Activated naive CD4-positive, alpha-beta T cell treated with anti-CD3 and anti-CD28 coated beads, Interleukin-2, amount 50 U/mL, for 24 hours (primary cell): ENCODE measurements around the gene TAS2R39.
"Not testable (repeated sequence)": the region's sequence is repeated elsewhere in the genome, so short reads cannot be mapped to it uniquely, and the experiment has no call there.

ENCODE experiments used
- H3K27ac Mint-ChIP-seq: one replicate; pipeline ENCODE4 v1.8.0; 2021; ENCODE audit warnings: mild to moderate bottlenecking, mixed read lengths
- H3K27me3 Mint-ChIP-seq: one replicate; pipeline ENCODE4 v1.8.0; 2021; ENCODE audit warnings: mixed read lengths
- H3K36me3 Mint-ChIP-seq: one replicate; pipeline ENCODE4 v1.8.0; 2021; ENCODE audit warnings: mixed read lengths
- H3K4me1 Mint-ChIP-seq: one replicate; pipeline ENCODE4 v1.8.0; 2021; ENCODE audit warnings: mixed read lengths
- H3K4me3 Mint-ChIP-seq: one replicate; pipeline ENCODE4 v1.8.0; 2021; ENCODE audit warnings: mild to moderate bottlenecking, mixed read lengths
- H3K9me3 Mint-ChIP-seq: one replicate; pipeline ENCODE4 v1.8.0; 2021; ENCODE audit warnings: mixed read lengths

TAS2R39 gene

DNA sequence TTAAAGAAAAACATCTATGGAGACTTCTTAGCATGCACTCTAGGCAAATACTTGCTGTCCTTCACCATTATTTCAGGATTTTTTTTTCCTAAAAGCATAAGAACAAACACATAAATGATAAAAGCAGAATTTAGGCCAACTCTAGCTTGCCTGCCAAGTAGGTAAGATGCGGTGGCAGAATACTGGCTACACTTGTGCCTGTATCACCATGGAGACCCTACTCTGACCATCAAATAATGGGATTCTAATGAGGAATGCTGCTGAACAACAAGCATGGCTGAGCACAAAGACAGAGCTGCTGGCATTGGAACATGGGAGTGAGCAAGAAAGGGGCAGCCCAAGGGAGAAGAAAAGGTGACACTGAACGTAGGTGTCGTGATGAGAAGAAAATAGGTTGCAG is 20.2 kb downstream of the TAS2R39 start:
- Mint-ChIP-seq H3K27me3 (peaks cover 10% of the 10 kb centered on the region), H3K36me3 (no peaks in the 10 kb centered on the region), H3K4me3 (no peak overlapping the region), H3K4me1 (peaks cover 24% of the 10 kb centered on the region), H3K9me3 (no peaks in the 10 kb centered on the region), H3K27ac (no peak overlapping the region)

DNA sequence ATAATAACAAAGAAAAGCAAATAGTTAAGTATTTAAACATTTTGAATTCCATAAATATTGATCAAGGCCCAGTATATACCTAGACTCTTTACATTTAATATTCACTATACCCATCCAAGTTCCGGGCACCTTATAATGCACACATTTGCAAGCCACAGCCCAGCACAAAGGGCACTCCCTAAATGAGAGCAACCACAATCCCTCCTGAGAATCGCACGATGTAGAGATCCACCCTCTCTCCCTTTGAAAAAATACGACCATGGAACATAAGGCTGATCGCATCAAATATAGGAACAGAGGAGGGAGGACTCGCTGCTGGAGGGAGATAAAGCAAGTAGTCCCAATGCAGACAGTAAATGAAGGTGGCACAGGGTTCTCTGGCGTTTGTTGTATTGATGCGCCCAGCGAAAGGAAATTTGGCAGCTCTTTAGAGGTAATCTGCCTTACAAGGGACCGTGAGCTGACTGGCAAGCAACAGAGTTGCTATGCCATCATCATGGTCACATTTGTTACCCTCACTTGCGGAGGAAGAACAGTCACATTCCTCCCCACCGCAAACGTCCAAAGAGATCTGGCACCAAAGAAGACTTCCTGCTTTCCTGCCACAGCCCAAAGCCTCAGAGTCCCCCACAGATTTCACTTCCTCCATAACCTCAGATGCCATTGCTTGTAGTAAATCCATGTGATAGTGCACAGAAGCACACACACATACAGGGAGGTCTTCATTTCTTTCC is 22.5 kb downstream of the TAS2R39 start:
- Mint-ChIP-seq H3K27me3 (peaks cover 5% of the 10 kb centered on the region), H3K9me3 (no peaks in the 10 kb centered on the region), H3K4me1 (peaks cover 24% of the 10 kb centered on the region), H3K36me3 (no peaks in the 10 kb centered on the region), H3K4me3 (peak overlapping the region; percentile 31), H3K27ac (no peak overlapping the region)

DNA sequence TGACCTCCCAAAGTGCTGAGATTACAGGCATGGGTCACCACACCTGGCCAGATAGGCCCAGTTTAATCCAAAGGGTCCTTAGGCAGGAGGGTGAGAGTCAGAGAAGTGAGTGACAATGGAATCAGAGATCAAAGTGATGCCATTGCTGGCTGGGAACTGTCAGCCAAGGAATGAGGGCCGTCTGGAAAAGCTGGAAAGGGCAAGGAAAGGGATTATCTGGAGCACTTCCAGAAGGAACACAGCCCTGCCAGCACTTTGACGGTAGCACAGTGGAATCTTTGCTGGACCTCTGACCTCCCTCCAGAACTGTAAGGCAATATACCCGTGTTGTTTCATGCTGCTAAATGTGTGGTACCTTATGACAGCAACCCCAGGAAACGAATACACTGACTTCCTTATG is 27.3 kb downstream of the TAS2R39 start:
- Mint-ChIP-seq H3K4me1 (peaks cover 14% of the 10 kb centered on the region), H3K4me3 (no peak overlapping the region), H3K27me3 (no peaks in the 10 kb centered on the region), H3K27ac (no peak overlapping the region), H3K36me3 (no peaks in the 10 kb centered on the region), H3K9me3 (no peaks in the 10 kb centered on the region)

DNA sequence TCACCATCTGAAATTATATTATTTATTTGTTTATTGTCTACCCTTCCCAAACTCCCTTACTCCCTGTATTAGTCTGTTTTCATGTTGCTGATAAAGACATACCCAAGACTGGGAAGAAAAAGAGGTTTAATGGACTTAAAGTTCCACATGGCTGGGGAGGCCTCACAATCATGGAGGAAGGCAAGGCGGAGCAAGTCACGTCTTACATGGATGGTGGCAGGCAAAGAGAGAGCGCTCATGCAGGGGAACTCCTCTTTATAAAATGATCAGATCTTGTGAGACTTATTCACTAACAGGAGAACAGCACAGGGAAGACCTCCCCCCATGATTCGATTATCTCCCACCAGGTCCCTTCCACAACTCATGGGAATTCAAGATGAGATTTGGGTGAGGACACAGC is 30.3 kb downstream of the TAS2R39 start:
- H3K9me3 Mint-ChIP-seq, H3K4me1 Mint-ChIP-seq, H3K27me3 Mint-ChIP-seq, H3K36me3 Mint-ChIP-seq, H3K4me3 Mint-ChIP-seq, H3K27ac Mint-ChIP-seq: not testable (repeated sequence)

DNA sequence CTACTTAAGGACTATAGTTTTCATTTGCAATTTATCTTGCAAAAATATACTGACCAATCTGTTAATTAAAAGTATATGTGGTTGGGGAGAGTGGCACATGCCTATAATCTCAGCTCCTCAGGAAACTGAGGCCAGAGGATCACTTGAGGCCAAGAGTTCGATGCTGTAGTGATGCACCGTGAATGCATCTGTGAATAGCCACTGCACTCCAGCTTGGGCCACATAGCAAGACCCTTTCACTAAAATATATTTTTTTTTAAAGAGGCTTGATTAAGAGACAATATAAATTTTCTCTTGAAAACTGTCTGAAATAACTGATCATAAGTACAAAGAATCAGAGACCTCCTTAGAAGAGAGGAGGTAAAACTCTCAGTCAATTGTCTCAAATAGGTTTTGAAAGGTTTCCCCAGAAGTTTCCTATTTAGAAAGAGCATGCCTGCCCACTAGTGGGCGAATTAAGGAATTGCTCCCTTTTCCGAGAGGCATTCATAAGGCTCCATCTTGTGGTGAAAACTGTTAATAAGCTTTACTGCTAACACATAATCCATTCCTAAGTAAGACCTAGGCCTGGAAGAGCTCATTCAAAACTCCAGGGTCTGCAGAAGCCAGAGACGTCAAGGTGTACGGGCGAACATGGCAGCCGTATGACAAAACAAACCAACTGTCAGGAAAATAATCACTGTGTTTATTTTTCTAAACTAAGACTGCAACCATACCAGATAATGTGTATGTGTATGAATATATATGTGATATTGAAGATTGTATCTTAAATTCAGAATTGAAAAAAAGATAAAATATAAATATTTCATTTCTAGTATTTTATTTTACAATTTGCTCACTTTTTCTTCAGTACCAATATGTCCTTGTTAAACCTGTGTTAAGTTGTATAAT is 31.8 kb downstream of the TAS2R39 start:
- no peaks in the 10 kb centered on the region for H3K27me3 Mint-ChIP-seq
- no peaks in the 10 kb centered on the region for H3K36me3 Mint-ChIP-seq
- H3K9me3 Mint-ChIP-seq = no peaks in the 10 kb centered on the region
- H3K27ac Mint-ChIP-seq = no peak overlapping the region
- H3K4me1 Mint-ChIP-seq = no peaks in the 10 kb centered on the region
- H3K4me3 Mint-ChIP-seq = no peak overlapping the region

DNA sequence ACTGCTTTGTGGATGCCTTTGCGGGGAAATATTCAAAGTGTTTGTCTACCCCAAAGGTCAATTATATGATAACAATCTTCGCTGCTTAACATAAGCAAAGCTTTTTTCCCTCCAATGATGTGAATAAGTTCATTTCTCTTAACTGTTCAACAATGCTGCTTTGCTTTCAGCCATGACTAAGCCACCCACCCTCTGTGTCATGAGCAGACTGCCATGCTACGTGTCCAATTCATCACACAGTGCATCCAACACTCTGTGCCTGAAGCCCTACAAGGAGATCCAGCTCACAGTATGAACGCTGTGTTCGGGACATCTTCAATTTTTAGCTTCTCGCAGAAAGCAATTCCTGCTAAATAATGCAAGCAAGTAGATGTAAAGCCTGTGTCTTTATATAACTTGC is 32.9 kb downstream of the TAS2R39 start:
- Mint-ChIP-seq H3K9me3 (no peaks in the 10 kb centered on the region), H3K4me3 (no peak overlapping the region), H3K4me1 (no peaks in the 10 kb centered on the region), H3K27me3 (no peaks in the 10 kb centered on the region), H3K36me3 (no peaks in the 10 kb centered on the region), H3K27ac (no peak overlapping the region)

DNA sequence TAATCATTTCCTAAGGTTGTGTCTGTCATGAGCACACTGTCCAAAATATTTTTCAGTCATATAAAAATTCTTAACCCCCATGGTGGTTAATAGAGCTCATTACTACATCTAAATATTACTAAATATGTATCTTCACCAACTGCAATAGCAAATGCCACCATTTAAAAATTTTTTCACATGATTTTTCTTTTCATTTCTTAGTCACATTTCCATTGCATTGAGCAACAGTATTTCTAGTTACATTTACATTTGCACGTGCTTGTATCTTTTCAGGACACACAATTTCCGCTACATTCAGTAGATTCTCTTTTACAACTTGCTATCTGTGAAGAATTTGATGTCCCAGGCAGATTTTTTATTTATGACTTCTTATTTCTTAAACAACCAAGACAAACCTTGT is 33.5 kb downstream of the TAS2R39 start:
- no peak overlapping the region for H3K27ac Mint-ChIP-seq
- H3K36me3 Mint-ChIP-seq = no peaks in the 10 kb centered on the region
- H3K4me3 Mint-ChIP-seq = no peak overlapping the region
- no peaks in the 10 kb centered on the region for H3K27me3 Mint-ChIP-seq
- H3K4me1 Mint-ChIP-seq = no peaks in the 10 kb centered on the region
- no peaks in the 10 kb centered on the region for H3K9me3 Mint-ChIP-seq

DNA sequence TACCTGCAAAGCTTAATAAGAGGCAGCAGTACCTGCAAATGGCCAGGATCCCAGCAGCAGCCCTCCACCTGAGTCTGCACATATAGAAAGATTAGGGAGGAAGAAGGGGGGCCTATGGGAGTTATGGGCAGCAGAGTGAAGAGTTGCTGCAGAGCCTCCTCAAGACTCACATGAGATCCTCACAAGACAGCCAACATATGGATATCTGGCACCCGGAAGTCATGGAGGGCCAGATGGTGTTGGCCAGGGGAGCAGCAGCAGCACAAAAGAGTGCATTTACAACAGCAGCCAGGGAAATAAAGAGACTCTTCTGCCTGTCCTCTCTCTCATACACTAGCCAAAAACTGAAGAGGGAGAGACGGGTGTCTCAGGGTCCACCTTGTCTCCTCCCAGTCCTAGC is 34.6 kb downstream of the TAS2R39 start:
- Mint-ChIP-seq H3K4me3 (no peak overlapping the region), H3K36me3 (no peaks in the 10 kb centered on the region), H3K4me1 (no peaks in the 10 kb centered on the region), H3K27ac (no peak overlapping the region), H3K9me3 (no peaks in the 10 kb centered on the region), H3K27me3 (peaks cover 1% of the 10 kb centered on the region)

DNA sequence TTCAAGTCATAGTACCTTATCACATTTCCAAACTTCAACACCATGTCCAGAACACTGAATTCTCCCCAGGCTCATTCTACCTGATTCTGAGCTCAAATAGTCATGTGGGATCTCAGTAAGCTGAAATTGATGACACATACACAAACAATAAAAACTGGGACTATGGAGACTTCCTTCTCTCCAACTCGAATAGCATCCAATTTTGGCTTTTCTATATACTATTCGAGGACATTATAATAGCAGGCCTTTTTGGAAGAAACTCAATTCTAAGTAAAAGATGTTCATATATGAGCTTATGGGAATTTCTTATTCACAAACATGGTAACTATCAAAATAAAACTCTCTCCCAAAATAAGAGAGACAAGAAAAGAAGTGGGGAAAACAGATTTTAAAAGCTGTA is 38.1 kb downstream of the TAS2R39 start:
- no peak overlapping the region for H3K4me3 Mint-ChIP-seq
- H3K9me3 Mint-ChIP-seq = no peaks in the 10 kb centered on the region
- no peak overlapping the region for H3K27ac Mint-ChIP-seq
- H3K27me3 Mint-ChIP-seq = peaks cover 1% of the 10 kb centered on the region
- no peaks in the 10 kb centered on the region for H3K4me1 Mint-ChIP-seq
- no peaks in the 10 kb centered on the region for H3K36me3 Mint-ChIP-seq

DNA sequence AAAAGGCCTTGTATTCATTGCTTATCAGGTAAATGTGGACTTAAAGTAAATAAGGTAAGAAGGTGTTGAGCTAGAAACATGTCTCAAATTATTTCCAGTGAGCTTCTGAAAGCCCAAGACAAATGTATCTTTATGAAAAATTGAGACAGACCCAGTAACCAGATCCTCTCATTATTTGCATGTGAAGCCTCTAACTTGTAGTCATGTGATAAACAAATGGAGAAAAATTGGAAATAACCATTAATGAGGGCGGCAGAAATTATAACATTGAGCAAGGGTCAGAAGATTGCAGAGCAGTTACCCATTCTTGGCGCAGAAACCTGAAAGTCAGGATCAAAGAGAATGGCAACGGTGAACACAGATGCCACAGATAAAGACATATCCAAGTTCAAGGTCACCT is 38.5 kb downstream of the TAS2R39 start, which contains the start of gene TAS2R40:
TSS of gene TAS2R40 (plus strand) at position 301 of the 400 bp plus-strand sequence. CDS start at position 343, 42 bp downstream.
- peaks cover 1% of the 10 kb centered on the region for H3K27me3 Mint-ChIP-seq
- H3K9me3 Mint-ChIP-seq = no peaks in the 10 kb centered on the region
- H3K36me3 Mint-ChIP-seq = no peaks in the 10 kb centered on the region
- no peak within 1 kb of the TSS for H3K27ac Mint-ChIP-seq
- no peak within 1 kb of the TSS for H3K4me3 Mint-ChIP-seq
- H3K4me1 Mint-ChIP-seq = no peaks in the 10 kb centered on the region

DNA sequence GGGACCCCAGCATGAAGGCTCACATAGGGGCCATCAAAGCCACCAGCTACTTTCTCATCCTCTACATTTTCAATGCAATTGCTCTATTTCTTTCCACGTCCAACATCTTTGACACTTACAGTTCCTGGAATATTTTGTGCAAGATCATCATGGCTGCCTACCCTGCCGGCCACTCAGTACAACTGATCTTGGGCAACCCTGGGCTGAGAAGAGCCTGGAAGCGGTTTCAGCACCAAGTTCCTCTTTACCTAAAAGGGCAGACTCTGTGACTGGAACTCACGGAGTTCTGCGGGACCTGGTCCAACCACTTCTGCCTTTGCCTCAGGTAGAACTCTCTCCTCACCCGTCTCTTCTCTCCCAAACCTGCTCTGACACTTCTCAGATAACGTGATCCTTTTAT is 39.6 kb downstream of the TAS2R39 start:
- Mint-ChIP-seq H3K27me3 (peaks cover 1% of the 10 kb centered on the region), H3K27ac (no peak overlapping the region), H3K9me3 (no peaks in the 10 kb centered on the region), H3K4me3 (no peak overlapping the region), H3K36me3 (no peaks in the 10 kb centered on the region), H3K4me1 (no peaks in the 10 kb centered on the region)

DNA sequence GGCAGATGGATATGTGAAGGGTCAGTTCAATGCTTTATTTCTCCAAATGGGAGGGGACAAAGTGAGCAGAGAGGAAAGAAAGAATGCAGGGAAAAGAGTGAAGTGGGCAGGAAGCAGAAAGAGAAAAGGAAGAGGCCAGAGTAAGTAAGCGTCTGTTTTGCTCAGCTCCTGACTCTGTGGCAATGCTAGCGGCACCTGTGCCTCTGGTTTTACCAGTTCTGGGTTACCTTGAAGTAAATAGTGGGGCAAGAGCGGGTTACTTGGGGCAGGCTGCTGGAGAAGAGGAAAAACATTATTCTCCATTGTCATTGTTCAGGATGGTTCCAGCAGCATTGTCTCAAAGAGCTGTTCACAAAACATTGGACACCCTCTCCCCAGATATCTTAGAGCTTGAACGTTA is 40.6 kb downstream of the TAS2R39 start:
- Mint-ChIP-seq H3K4me3 (no peak overlapping the region), H3K4me1 (no peaks in the 10 kb centered on the region), H3K9me3 (no peaks in the 10 kb centered on the region), H3K27me3 (peaks cover 1% of the 10 kb centered on the region), H3K36me3 (no peaks in the 10 kb centered on the region), H3K27ac (no peak overlapping the region)

DNA sequence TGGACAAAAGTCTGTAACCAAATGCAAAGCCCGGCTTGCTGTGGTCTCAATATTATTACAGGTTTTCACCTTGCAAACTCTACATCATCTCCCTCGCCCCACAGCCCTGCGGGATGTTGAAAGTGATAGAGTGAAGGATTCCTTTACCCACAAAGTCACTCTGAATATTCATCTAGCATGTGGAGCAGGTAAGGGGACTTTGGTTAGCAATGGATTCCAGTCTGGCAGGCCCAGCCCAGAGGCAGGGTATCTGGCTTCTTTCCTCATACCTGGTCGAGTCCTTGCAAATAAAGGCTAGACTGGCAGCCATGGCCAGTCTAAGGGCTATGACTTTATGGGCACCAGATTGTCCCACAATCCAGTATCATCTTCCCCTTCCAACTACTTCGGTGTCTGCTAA is 41.8 kb downstream of the TAS2R39 start:
- Mint-ChIP-seq H3K27me3 (peaks cover 1% of the 10 kb centered on the region), H3K36me3 (no peaks in the 10 kb centered on the region), H3K4me1 (no peaks in the 10 kb centered on the region), H3K9me3 (no peaks in the 10 kb centered on the region), H3K27ac (no peak overlapping the region), H3K4me3 (no peak overlapping the region)

DNA sequence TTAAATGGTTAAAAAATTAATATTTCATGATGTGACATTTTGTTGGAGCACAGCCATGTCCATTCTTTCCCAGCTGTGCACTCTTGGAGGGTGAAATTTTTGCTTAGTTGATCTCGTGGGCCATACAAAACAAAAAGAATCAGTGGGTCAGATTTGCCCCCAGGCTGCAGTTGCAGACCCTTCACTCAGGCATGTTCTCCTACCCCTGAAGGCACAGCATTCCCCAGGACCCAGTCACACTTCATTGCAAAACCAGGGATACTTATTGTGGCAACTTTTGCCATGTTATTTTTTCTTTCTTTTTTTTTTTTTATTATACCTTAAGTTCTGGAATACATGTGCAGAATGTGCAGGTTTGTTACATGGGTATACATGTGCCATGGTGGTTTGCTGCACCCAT is 44.6 kb downstream of the TAS2R39 start:
- H3K4me1 Mint-ChIP-seq = no peaks in the 10 kb centered on the region
- no peaks in the 10 kb centered on the region for H3K27me3 Mint-ChIP-seq
- no peak overlapping the region for H3K4me3 Mint-ChIP-seq
- no peak overlapping the region for H3K27ac Mint-ChIP-seq
- H3K36me3 Mint-ChIP-seq = no peaks in the 10 kb centered on the region
- H3K9me3 Mint-ChIP-seq = no peaks in the 10 kb centered on the region

DNA sequence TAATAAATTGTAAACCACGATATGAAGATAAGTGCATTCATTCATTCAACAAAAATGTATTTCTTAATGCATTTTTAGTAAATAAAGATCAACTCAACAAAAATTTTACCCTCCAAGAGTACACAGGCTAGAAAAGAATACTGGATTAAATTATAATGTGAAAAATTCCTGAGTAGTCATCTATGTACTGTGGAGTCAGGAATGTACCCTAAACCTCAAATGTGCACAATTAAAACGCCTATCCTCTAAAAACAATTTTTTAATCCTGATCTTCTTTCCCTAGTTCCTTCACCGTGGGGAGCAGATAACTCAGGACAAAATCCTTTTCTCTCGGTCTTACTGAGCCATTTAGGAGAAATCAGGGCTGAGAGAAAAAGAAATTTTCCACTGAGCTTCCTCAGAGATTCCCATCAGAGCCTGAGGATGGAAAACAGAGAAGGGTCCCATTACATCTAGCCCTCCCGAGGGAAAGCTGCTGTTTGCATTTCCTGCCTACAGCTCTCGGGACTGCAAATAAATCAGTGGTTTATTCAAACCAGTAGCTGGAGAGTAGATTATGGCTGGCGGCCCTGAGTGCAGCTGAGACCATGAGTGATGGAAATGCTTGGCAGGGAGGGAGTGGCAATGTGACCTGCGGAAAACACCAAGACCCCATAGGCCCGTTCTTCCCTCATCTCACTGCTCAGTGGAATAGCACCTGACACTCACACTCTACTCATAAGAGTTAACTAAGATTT is 46.0 kb downstream of the TAS2R39 start:
- no peaks in the 10 kb centered on the region for H3K27me3 Mint-ChIP-seq
- H3K27ac Mint-ChIP-seq = no peak overlapping the region
- no peaks in the 10 kb centered on the region for H3K4me1 Mint-ChIP-seq

More for the DNA sequence above, 46.0 kb downstream of the TAS2R39 start:
- no peaks in the 10 kb centered on the region for H3K36me3 Mint-ChIP-seq
- no peak overlapping the region for H3K4me3 Mint-ChIP-seq
- H3K9me3 Mint-ChIP-seq = no peaks in the 10 kb centered on the region
